WTC11 (cell line): Measurements from ENCODE around the gene LETM1.

Experiments
- CTCF ChIP-seq: fragments of 200-600 bp; IDR thresholded peaks from 2 replicates; pipeline ENCODE4 v1.8.0; 2022; ENCODE audit warnings: antibody characterized with exemption
- JUN ChIP-seq: sonication (generic); formaldehyde crosslinking; IDR thresholded peaks from 2 replicates; pipeline ENCODE4 v1.8.0; 2023; ENCODE audit warnings: mild to moderate bottlenecking, missing genetic modification reagents
- NR2C2 ChIP-seq: sonication (generic); formaldehyde crosslinking; IDR thresholded peaks from 2 replicates; pipeline ENCODE4 v1.8.0; 2022; ENCODE audit warnings: mild to moderate bottlenecking, missing genetic modification reagents
- TF ChIP-seq, protein P1 (sequence below): sonication (generic); formaldehyde crosslinking; IDR thresholded peaks from 2 replicates; pipeline ENCODE4 v1.8.1; 2023; ENCODE audit warnings: mild to moderate bottlenecking, missing genetic modification reagents, moderate library complexity

DNA sequence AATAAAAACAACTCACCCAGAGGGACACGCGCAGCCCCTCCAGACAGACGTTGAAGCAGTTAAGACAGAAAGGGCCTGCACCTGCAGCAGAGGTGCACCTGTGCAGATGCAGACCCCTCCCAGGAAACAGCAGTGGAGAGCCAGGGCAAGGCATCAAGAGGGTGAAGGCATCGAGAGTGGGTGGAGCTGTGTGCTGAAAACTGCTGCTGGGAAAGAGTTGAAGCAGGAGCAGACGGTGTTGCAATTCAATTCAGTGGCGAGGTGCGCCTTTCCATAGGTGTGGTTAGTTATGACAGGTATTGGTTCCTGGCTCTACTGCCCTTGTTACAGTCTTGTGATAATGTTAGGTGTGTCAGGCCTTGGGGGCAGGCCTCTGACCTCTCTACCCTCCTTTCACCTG lies 16.7 kb downstream of the LETM1 start:
- TF ChIP-seq, protein P1, sequence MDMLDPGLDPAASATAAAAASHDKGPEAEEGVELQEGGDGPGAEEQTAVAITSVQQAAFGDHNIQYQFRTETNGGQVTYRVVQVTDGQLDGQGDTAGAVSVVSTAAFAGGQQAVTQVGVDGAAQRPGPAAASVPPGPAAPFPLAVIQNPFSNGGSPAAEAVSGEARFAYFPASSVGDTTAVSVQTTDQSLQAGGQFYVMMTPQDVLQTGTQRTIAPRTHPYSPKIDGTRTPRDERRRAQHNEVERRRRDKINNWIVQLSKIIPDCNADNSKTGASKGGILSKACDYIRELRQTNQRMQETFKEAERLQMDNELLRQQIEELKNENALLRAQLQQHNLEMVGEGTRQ (CRISPR knock-in tag): no peak
- TF ChIP-seq CTCF (no peak), NR2C2 (CRISPR knock-in tag) (no peak), JUN (no peak)
